K562 (cell line): ENCODE measurements around the gene ATCAY. TPM values are rescaled to one million over a fixed set of nuclear protein-coding genes. Genes with fewer than 3 reads are reported as not detected.

ENCODE experiments used
- ASH1L ChIP-seq: fragments of 450-650 bp; IDR thresholded peaks from 2 replicates; pipeline ENCODE4 v1.6.1; 2018; ENCODE audit warnings: borderline replicate concordance, mild to moderate bottlenecking, low read depth; ENCODE audit not compliant: partially characterized antibody
- CHD1 ChIP-seq: fragments of 200-600 bp; sonication (generic); IDR thresholded peaks from one replicate; pipeline ENCODE4 v1.6.1; 2012; ENCODE audit warnings: mild to moderate bottlenecking, moderate library complexity, low read length, inconsistent platforms
- E2F8 ChIP-seq: fragments of 450-650 bp; IDR thresholded peaks from 2 replicates; pipeline ENCODE4 v1.7.1; 2018; ENCODE audit warnings: mild to moderate bottlenecking, low read depth; ENCODE audit not compliant: partially characterized antibody
- GMEB1 ChIP-seq: fragments of 250-450 bp; sonication (Bioruptor Pico); IDR thresholded peaks from 2 replicates; pipeline ENCODE4 v1.4.0; 2020; ENCODE audit warnings: mild to moderate bottlenecking
- JUN ChIP-seq, 2 experiments: sonication (generic) in 1 of 2; formaldehyde crosslinking in 1 of 2; IDR thresholded peaks; 2 replicates each; pipeline versions ENCODE4 v1.6.1 to v1.8.0; 2012 to 2022; ENCODE audit warnings: borderline replicate concordance in 2 of 2, mild to moderate bottlenecking in 2 of 2, improper control_type of control experiment in 1 of 2, low read depth in 1 of 2, low read length in 1 of 2, missing genetic modification reagents in 1 of 2
- SMC3 ChIP-seq: conservative IDR thresholded peaks from 2 replicates; pipeline ENCODE4 v1.6.1; 2011; ENCODE audit warnings: low read depth, low read length, improper control_type of control experiment; ENCODE audit not compliant: insufficient read depth
- TBL1XR1 ChIP-seq, 2 experiments: IDR thresholded peaks; 2 replicates each; pipeline ENCODE4 v1.6.1; 2012; ENCODE audit warnings: improper control_type of control experiment in 2 of 2, low read length in 2 of 2, mild to moderate bottlenecking in 1 of 2
- TEAD1 ChIP-seq, 2 experiments: fragments of 450-650 bp in 1 of 2; sonication (generic) in 1 of 2; formaldehyde crosslinking; IDR thresholded peaks; 2 replicates each; pipeline versions ENCODE4 v1.4.0 to v1.8.0; 2020 to 2022; ENCODE audit warnings: mild to moderate bottlenecking in 2 of 2, missing genetic modification reagents in 1 of 2
- ZBTB34 ChIP-seq: fragments of 250-450 bp; sonication (Bioruptor Pico); IDR thresholded peaks from 2 replicates; pipeline ENCODE4 v1.8.0; 2021; ENCODE audit warnings: mild to moderate bottlenecking, moderate library complexity
- ZNF174 ChIP-seq: fragments of 250-450 bp; sonication (Bioruptor Pico); IDR thresholded peaks from 2 replicates; pipeline ENCODE4 v1.4.0; 2020; ENCODE audit warnings: mild to moderate bottlenecking
- ZNF280A ChIP-seq: fragments of 450-650 bp; IDR thresholded peaks from 2 replicates; pipeline ENCODE4 v1.6.1; 2018; ENCODE audit warnings: mild to moderate bottlenecking, low read depth; ENCODE audit not compliant: partially characterized antibody
- ZNF778 ChIP-seq: fragments of 450-650 bp; formaldehyde crosslinking; IDR thresholded peaks from 2 replicates; pipeline ENCODE4 v1.4.0; 2020; ENCODE audit warnings: mild to moderate bottlenecking, moderate library complexity
- ZSCAN32 ChIP-seq: fragments of 450-650 bp; formaldehyde crosslinking; IDR thresholded peaks from 2 replicates; pipeline ENCODE4 v1.4.0; 2020; ENCODE audit warnings: mild to moderate bottlenecking, moderate library complexity
- polyA plus RNA-seq, 8 experiments: library from polyadenylated mRNA; depleted of rRNA in 4 of 8; stranded (reverse) in 5 of 8; unstranded in 3 of 8; fragments of >200 nt; fragmentation: Nextera tagmentation in 2 of 8; fragmentation: Illumina TruSeq in 1 of 8; extraction: Ambion mirVana in 2 of 8; extraction: Trizol in 1 of 8; gene quantifications; 2 replicates each; pipeline versions ENCODE4 v1.2.1 to v1.2.3, GENCODE V29; 2011 to 2014; ENCODE audit warnings: inconsistent platforms in 1 of 8, missing spikeins in 1 of 8
- total RNA-seq, 7 experiments: library from RNA; depleted of rRNA in 6 of 7; stranded (reverse); fragments of >200 nt in 6 of 7; fragmentation: Illumina TruSeq in 2 of 7; extraction: Trizol in 2 of 7; gene quantifications; 2 replicates each; pipeline versions ENCODE4 v1.2.1 to v1.2.3, GENCODE V29; 2011 to 2021; ENCODE audit warnings: low replicate concordance in 1 of 7

Gene ATCAY
- total and polyA plus RNA-seq, 9 of the 15 experiments (the other 6 are each of a cell fraction or from before 2014, with no cell fraction given) = not detected

GRCh38 chr19:3950871-3951861 is 70.7 kb downstream of the ATCAY start (continued):
- TF ChIP-seq ZBTB34 (CRISPR knock-in tag) = no peak
- no peak for TF ChIP-seq E2F8
- no peak for TF ChIP-seq CHD1
- no peak for TF ChIP-seq ZNF280A
- no peak for TF ChIP-seq JUN (IDR thresholded peaks at IDR 0.05; ENCODE audit: borderline replicate concordance, low read depth, low read length)
- TF ChIP-seq JUN (CRISPR knock-in tag; IDR thresholded peaks at IDR 0.05; ENCODE audit: borderline replicate concordance) = no peak
- no peak for TF ChIP-seq ASH1L
- TF ChIP-seq TEAD1 (CRISPR knock-in tag; IDR thresholded peaks at IDR 0.05) = no peak; a peak in 1 of 4 replicates
- no peak for TF ChIP-seq SMC3
- TF ChIP-seq GMEB1 = no peak
- TF ChIP-seq TBL1XR1 (IDR thresholded peaks at IDR 0.05; ENCODE audit: low read length in 2 of 2) = peak in 1 of 2 experiments; percentile 42; a peak in 1 of 4 replicates
- TF ChIP-seq ZNF174 = no peak
- no peak for TF ChIP-seq ZSCAN32 (CRISPR knock-in tag)
- TF ChIP-seq ZNF778 (CRISPR knock-in tag) = no peak
